ENCODE results near the gene ATG16L2. TPM values are rescaled to one million over a fixed set of nuclear protein-coding genes. Genes with fewer than 3 reads are reported as not detected.

ATG16L2 gene
- total and polyA plus RNA-seq, 2 donors (not counting 3 experiments of a cell fraction or from before 2014, with no cell fraction given) = 26.5 to 30.5 TPM

DNA sequence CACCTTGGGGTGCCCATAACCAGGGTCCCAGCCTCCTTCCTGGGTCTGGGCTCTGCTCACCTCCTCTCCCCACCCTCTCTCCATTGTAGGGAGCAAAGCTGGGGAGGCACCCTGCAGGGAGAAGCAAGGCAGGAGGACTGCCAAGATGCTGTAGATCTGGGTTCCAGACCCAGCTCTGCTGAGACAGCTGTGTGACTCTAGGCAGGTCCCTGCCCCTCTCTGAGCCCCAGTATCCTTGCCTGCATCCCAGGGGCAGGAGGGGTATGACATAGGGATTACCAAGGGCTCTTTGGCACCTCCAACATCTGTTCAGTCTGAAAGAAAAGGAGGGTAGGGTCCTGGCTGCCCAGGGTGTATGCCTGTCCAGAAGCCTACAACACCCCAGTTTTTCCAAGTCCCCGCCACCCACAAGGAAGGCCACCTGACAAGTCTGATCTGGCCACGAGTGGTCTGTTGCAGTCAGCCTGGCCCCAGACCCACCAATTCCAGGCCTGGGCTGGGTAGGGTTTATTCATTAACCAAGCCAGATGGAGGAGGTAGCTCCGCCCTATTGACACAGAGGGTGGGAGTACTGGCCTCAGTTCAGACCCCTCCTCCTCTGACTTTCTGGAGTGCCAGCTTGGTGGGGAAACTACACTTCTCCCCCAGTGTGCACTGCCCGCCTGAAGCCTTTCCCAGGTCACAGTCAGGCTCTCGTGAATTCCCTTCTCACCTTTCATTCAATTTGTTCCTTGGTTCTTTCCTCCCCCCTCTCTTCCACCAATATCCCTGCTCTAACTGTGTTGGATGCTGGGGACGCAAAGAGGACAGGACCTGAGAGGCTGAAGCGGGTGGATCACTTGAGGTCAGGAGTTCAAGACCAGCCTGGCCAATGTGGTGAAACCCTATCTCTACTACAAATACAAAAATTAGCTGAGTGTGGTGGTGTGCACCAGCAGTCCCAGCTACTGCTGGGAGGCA is 35.4 kb upstream of the ATG16L2 start:
- TF ChIP-seq EZH2 (IDR thresholded peaks at IDR 0.05; ENCODE audit: borderline replicate concordance, low read depth, low read length, severe bottlenecking) (no peak), JUN (IDR thresholded peaks at IDR 0.05; ENCODE audit: borderline replicate concordance, insufficient read depth, insufficient read length, low read depth) (no peak), POLR2A (IDR thresholded peaks at IDR 0.05; ENCODE audit: low read depth, low read length) (no peak), GATA2 (IDR thresholded peaks at IDR 0.05; ENCODE audit: insufficient read depth, insufficient read length, low read depth, low read length) (no peak), MAX (IDR thresholded peaks at IDR 0.05; ENCODE audit: insufficient read depth, insufficient read length) (no peak), MYC (IDR thresholded peaks at IDR 0.05; ENCODE audit: low read depth, low read length) (no peak), FOS (IDR thresholded peaks at IDR 0.05; ENCODE audit: borderline replicate concordance, insufficient read depth, low read length) (no peak), POLR2AphosphoS5 (IDR thresholded peaks at IDR 0.05; ENCODE audit: insufficient read depth, low read depth, low read length) (no peak)
- TF ChIP-seq, protein P1, sequence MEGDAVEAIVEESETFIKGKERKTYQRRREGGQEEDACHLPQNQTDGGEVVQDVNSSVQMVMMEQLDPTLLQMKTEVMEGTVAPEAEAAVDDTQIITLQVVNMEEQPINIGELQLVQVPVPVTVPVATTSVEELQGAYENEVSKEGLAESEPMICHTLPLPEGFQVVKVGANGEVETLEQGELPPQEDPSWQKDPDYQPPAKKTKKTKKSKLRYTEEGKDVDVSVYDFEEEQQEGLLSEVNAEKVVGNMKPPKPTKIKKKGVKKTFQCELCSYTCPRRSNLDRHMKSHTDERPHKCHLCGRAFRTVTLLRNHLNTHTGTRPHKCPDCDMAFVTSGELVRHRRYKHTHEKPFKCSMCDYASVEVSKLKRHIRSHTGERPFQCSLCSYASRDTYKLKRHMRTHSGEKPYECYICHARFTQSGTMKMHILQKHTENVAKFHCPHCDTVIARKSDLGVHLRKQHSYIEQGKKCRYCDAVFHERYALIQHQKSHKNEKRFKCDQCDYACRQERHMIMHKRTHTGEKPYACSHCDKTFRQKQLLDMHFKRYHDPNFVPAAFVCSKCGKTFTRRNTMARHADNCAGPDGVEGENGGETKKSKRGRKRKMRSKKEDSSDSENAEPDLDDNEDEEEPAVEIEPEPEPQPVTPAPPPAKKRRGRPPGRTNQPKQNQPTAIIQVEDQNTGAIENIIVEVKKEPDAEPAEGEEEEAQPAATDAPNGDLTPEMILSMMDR (IDR thresholded peaks at IDR 0.05; ENCODE audit: extremely low read depth in 1 of 2, insufficient read depth in 1 of 2, low read depth in 1 of 2, low read length in 2 of 2) = no peak
- POLR2A ChIA-PET = interaction anchor here (0.7 kb wide), 1 partner anchor 14 kb away, joined by 3 read pairs; no protein-coding TSS in a partner anchor
- Histone ChIP-seq H3K9me1 (replicated peaks; ENCODE audit: control insufficient read depth, extremely low read depth, insufficient read depth, low read length) (no peaks in the 10 kb centered on the region), H3K27ac (ENCODE audit: insufficient read depth, low read depth, low read length) (no peak overlapping the region), H3K27me3 (ENCODE audit: control insufficient read depth in 2 of 2, insufficient read depth in 2 of 2, low read length in 2 of 2) (no peaks in the 10 kb centered on the region), H3K9me3 (replicated peaks; ENCODE audit: control insufficient read depth, insufficient read depth, low read length) (no peaks in the 10 kb centered on the region), H3K4me1 (ENCODE audit: control insufficient read depth, extremely low read depth, insufficient read depth, low read length) (peaks cover 3% of the 10 kb centered on the region), H3K79me2 (ENCODE audit: control insufficient read depth, insufficient read depth, low read length) (no peaks in the 10 kb centered on the region), H3K4me3 (replicated peaks in 1 of 3; ENCODE audit: insufficient read depth in 1 of 3, low read depth in 1 of 3, low read length in 3 of 3) (no peak overlapping the region), H2AFZ (ENCODE audit: low read depth, low read length) (no peak overlapping the region), H3K9ac (replicated peaks; ENCODE audit: extremely low read depth, insufficient read depth, low read length) (no peak overlapping the region), H4K20me1 (replicated peaks; ENCODE audit: control insufficient read depth, extremely low read depth, insufficient read depth, low read length) (no peaks in the 10 kb centered on the region), H3K4me2 (ENCODE audit: insufficient read depth, low read length) (no peak overlapping the region), H3K36me3 (ENCODE audit: control insufficient read depth in 2 of 2, extremely low read depth in 1 of 2, insufficient read depth in 2 of 2, low read length in 2 of 2) (no peaks in the 10 kb centered on the region)
- CTCF ChIA-PET = interaction anchor here (1.2 to 2.7 kb wide), 3 partner anchors 8 to 54 kb away, joined by 3 to 14 read pairs (median 4); no protein-coding TSS in a partner anchor
- intact Hi-C loops (cut with micrococcal nuclease) = no loop called here
- DNase-seq (ENCODE audit: low read depth, low spot score) = no peak
- FAIRE-seq = no peak
- dilution Hi-C loops (cut with MboI; ENCODE audit: extremely low pct_ligation_motif_present, low sequenced_read_pairs) = no loop called here
- BruUV-seq (replicated peaks) = no TSS peak

Measured in endothelial cell of umbilical vein (primary cell).